OCI-LY7 (cell line): ENCODE results near the gene AGAP2.
"Not testable (repeated sequence)": the region's sequence is repeated elsewhere in the genome, so short reads cannot be mapped to it uniquely, and the experiment has no call there.

ENCODE experiments used
- EZH2phosphoT487 ChIP-seq: fragments of 200-600 bp; sonication (generic); IDR thresholded peaks from 2 replicates; pipeline ENCODE4 v1.6.1; 2018; ENCODE audit warnings: low read depth, borderline replicate concordance, mild to moderate bottlenecking, mixed run types, antibody characterized with exemption, low read length, moderate library complexity, mixed read lengths
- TF ChIP-seq, protein P1 (sequence below): fragments of 200-600 bp; sonication (generic); conservative IDR thresholded peaks from 2 replicates; pipeline ENCODE4 v1.5.1; 2014; ENCODE audit warnings: mild to moderate bottlenecking, antibody characterized with exemption, low read length, moderate library complexity, mixed read lengths

DNA sequence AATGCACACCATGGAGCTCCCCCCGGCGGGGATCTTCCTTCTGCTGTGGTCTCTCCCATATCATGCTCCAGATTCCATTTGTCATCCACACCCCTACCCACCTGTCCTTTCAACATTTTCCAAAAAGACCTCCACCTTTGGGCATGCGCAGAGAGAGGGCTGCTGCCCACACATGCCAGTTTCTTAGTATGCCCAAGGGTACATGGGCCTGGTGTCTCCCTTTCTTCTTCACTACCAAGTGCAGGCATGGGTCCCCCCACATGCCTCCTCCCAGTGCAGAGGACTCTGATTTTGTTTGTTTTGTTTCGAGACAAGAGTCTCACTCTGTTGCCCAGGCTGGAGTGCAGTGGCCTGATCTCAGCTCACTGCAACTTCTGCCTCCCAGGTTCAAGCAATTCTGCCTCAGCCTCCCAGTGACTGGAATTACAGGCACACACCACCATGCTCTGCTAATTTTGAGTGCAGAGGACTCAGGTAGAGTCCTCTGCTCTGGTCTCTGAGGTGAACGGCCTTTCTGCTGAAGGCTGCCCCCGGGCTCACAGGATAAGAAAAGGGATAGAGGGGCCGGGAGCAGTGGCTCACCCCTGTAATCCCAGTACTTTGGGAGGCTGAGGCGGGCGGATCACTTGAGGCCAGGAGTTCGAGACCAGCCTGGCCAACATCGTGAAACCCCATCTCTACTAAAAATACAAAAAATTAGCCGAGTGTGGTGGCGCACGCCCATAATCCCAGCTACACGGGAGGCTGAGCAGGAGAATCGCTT lies 16.5 kb downstream of the AGAP2 start:
- TF ChIP-seq, protein P1, sequence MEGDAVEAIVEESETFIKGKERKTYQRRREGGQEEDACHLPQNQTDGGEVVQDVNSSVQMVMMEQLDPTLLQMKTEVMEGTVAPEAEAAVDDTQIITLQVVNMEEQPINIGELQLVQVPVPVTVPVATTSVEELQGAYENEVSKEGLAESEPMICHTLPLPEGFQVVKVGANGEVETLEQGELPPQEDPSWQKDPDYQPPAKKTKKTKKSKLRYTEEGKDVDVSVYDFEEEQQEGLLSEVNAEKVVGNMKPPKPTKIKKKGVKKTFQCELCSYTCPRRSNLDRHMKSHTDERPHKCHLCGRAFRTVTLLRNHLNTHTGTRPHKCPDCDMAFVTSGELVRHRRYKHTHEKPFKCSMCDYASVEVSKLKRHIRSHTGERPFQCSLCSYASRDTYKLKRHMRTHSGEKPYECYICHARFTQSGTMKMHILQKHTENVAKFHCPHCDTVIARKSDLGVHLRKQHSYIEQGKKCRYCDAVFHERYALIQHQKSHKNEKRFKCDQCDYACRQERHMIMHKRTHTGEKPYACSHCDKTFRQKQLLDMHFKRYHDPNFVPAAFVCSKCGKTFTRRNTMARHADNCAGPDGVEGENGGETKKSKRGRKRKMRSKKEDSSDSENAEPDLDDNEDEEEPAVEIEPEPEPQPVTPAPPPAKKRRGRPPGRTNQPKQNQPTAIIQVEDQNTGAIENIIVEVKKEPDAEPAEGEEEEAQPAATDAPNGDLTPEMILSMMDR, result not testable (repeated sequence)
- TF ChIP-seq EZH2phosphoT487, result not testable (repeated sequence)
